PC-9 (cell line): ENCODE data around the gene EVC2. TPM values are rescaled to one million over a fixed set of nuclear protein-coding genes. Genes with fewer than 3 reads are reported as not detected.

Experiments used
- BruUV-seq: library from RNA; stranded (reverse); fragments of 400-500 nt; replicated peaks from 2 replicates; lab custom pipeline; 2021; lab: Mats Ljungman, UMichigan
- CTCF ChIA-PET: fragments of 300-600 bp; sonication (Branson Sonifier 250); formaldehyde crosslinking; loops from one replicate; lab custom pipeline; 2022; ENCODE audit warnings: antibody characterized with exemption; lab: Charles Lee
- POLR2A ChIA-PET: fragments of 300-600 bp; sonication (Branson Sonifier 250); formaldehyde crosslinking; loops from one replicate; lab custom pipeline; 2022; ENCODE audit warnings: antibody characterized with exemption; ENCODE audit not compliant: unreplicated experiment; lab: Charles Lee
- DNase-seq, 2 experiments: peaks; one replicate each; pipeline versions ENCODE4 v3.0.0 to v3.0.0-alpha.2; 2015 to 2022; ENCODE audit warnings: mixed read lengths in 1 of 2
- H2AFZ ChIP-seq: fragments of 200-600 bp; sonication (generic); 2 replicates; pipeline ENCODE4 v1.8.1; 2017; ENCODE audit warnings: antibody characterized with exemption
- H3F3A ChIP-seq: fragments of 200-600 bp; sonication (generic); 2 replicates; pipeline ENCODE4 v1.8.1; 2017; ENCODE audit warnings: antibody characterized with exemption, mild to moderate bottlenecking, low read depth; ENCODE audit not compliant: insufficient read depth
- H3K27ac ChIP-seq: fragments of 200-600 bp; sonication (generic); 2 replicates; pipeline ENCODE4 v1.6.1; 2016; ENCODE audit warnings: mixed run types
- H3K27me3 ChIP-seq: fragments of 200-600 bp; sonication (generic); 2 replicates; pipeline ENCODE4 v1.6.1; 2016; ENCODE audit warnings: low read depth, mixed run types; ENCODE audit not compliant: insufficient read depth
- H3K36me3 ChIP-seq: fragments of 200-600 bp; sonication (generic); 2 replicates; pipeline ENCODE4 v1.6.1; 2016; ENCODE audit warnings: low read depth, mixed run types
- H3K4me1 ChIP-seq: fragments of 200-600 bp; sonication (generic); replicated peaks from 2 replicates; pipeline ENCODE4 v1.6.1; 2016; ENCODE audit warnings: mixed run types; ENCODE audit not compliant: insufficient read depth
- H3K4me2 ChIP-seq: fragments of 200-600 bp; sonication (generic); 2 replicates; pipeline ENCODE4 v1.6.1; 2017; ENCODE audit warnings: mixed run types
- H3K4me3 ChIP-seq: fragments of 200-600 bp; sonication (generic); 2 replicates; pipeline ENCODE4 v1.6.1; 2016; ENCODE audit warnings: mixed run types
- H3K79me2 ChIP-seq: fragments of 200-600 bp; sonication (generic); 2 replicates; pipeline ENCODE4 v1.6.1; 2017; ENCODE audit warnings: low read depth, mixed run types
- H3K9me2 ChIP-seq: fragments of 200-600 bp; sonication (generic); 2 replicates; pipeline ENCODE4 v1.8.1; 2017; ENCODE audit warnings: mild to moderate bottlenecking; ENCODE audit not compliant: insufficient read depth
- H3K9me3 ChIP-seq: fragments of 200-600 bp; sonication (generic); 2 replicates; pipeline ENCODE4 v1.8.1; 2016; ENCODE audit warnings: low read depth; ENCODE audit not compliant: insufficient read depth
- H4K20me1 ChIP-seq: fragments of 200-600 bp; sonication (generic); 2 replicates; pipeline ENCODE4 v1.8.1; 2017; ENCODE audit not compliant: insufficient read depth
- EZH2 ChIP-seq: fragments of 200-600 bp; sonication (generic); IDR thresholded peaks from 2 replicates; pipeline ENCODE4 v1.8.0; 2017; ENCODE audit warnings: antibody characterized with exemption, low read depth
- intact Hi-C: fragments of 100-400 bp; cut with micrococcal nuclease; formaldehyde crosslinking; loops from one replicate; pipeline ENCODE4 v1.10.0; 2022; ENCODE audit not compliant: unreplicated experiment
- total RNA-seq: library from RNA; stranded (reverse); gene quantifications from 2 replicates; pipeline ENCODE4 v1.2.3, GENCODE V29; 2021
- TF ChIP-seq, protein P1 (sequence below): fragments of 200-600 bp; sonication (generic); conservative IDR thresholded peaks from 2 replicates; pipeline ENCODE4 v1.6.1; 2017; ENCODE audit warnings: mixed run types, antibody characterized with exemption, mild to moderate bottlenecking, moderate library complexity

EVC2 gene
- total RNA-seq, 1 experiment from 2014 or later: 1.4 TPM

DNA sequence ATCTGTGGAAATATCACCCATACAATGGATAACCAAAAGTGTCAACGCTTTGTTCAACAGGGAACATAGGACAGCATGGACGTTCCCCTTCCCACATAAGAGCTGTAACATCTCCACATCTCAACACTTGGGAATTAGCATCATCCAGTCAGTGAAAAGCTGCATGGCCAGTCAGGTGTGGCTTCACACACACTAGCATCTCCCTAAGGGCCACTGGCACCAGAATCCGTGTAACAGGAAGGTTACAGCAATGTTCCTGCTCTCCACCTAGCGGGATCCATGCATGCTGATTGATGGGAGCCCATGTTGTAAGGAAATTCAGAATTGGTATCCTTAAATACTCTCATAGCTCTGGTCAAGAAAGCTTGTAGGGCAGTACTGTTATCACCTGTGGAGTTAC is 78.8 kb downstream of the EVC2 start:
- Histone ChIP-seq H3K27me3 (no peaks in the 10 kb centered on the region), H3K9me3 (no peaks in the 10 kb centered on the region), H2AFZ (no peak overlapping the region), H3F3A (no peaks in the 10 kb centered on the region), H3K79me2 (no peaks in the 10 kb centered on the region), H3K4me1 (peaks cover 9% of the 10 kb centered on the region), H4K20me1 (no peaks in the 10 kb centered on the region), H3K9me2 (no peaks in the 10 kb centered on the region), H3K27ac (no peak overlapping the region), H3K4me3 (no peak overlapping the region), H3K36me3 (no peaks in the 10 kb centered on the region), H3K4me2 (no peak overlapping the region)
- ChIA-PET POLR2A (no interaction called here), CTCF (no interaction called here)
- TF ChIP-seq, protein P1, sequence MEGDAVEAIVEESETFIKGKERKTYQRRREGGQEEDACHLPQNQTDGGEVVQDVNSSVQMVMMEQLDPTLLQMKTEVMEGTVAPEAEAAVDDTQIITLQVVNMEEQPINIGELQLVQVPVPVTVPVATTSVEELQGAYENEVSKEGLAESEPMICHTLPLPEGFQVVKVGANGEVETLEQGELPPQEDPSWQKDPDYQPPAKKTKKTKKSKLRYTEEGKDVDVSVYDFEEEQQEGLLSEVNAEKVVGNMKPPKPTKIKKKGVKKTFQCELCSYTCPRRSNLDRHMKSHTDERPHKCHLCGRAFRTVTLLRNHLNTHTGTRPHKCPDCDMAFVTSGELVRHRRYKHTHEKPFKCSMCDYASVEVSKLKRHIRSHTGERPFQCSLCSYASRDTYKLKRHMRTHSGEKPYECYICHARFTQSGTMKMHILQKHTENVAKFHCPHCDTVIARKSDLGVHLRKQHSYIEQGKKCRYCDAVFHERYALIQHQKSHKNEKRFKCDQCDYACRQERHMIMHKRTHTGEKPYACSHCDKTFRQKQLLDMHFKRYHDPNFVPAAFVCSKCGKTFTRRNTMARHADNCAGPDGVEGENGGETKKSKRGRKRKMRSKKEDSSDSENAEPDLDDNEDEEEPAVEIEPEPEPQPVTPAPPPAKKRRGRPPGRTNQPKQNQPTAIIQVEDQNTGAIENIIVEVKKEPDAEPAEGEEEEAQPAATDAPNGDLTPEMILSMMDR: no peak
- TF ChIP-seq EZH2: no peak
- BruUV-seq: no TSS peak
- no peak for DNase-seq
- intact Hi-C loops: no loop called here

DNA sequence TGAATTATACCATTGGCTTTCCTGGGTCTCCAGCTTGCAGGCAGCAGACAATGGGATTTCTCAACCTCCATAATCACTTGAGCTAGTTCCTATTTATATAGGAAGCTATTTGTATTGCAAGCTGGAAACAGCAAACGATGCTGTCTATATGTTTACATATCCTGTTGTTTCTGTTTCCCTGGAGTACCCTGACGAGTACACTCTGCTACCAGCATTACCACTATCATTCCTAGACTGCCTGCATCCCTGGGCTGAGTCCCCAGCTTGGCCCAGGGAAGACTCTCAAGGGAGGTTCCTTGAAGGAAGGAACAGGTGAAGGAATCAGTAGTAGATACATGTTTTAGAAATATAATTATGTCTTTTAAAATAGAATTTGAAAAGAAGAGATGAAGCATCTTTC is 81.4 kb downstream of the EVC2 start:
- H4K20me1 ChIP-seq: no peaks in the 10 kb centered on the region
- H3K4me1 ChIP-seq: no peaks in the 10 kb centered on the region
- no peaks in the 10 kb centered on the region for H3K9me2 ChIP-seq
- TF ChIP-seq EZH2: no peak
- TF ChIP-seq, protein P1: no peak
- no peaks in the 10 kb centered on the region for H3K27me3 ChIP-seq
- ChIA-PET POLR2A (no interaction called here), CTCF (no interaction called here)
- no peak for DNase-seq
- H3K4me2 ChIP-seq: no peak overlapping the region
- no peak overlapping the region for H2AFZ ChIP-seq
- no peaks in the 10 kb centered on the region for H3K79me2 ChIP-seq
- BruUV-seq: no TSS peak
- H3K27ac ChIP-seq: no peak overlapping the region
- intact Hi-C loops: no loop called here
- no peaks in the 10 kb centered on the region for H3K9me3 ChIP-seq
- no peaks in the 10 kb centered on the region for H3F3A ChIP-seq
- no peaks in the 10 kb centered on the region for H3K36me3 ChIP-seq
- no peak overlapping the region for H3K4me3 ChIP-seq

DNA sequence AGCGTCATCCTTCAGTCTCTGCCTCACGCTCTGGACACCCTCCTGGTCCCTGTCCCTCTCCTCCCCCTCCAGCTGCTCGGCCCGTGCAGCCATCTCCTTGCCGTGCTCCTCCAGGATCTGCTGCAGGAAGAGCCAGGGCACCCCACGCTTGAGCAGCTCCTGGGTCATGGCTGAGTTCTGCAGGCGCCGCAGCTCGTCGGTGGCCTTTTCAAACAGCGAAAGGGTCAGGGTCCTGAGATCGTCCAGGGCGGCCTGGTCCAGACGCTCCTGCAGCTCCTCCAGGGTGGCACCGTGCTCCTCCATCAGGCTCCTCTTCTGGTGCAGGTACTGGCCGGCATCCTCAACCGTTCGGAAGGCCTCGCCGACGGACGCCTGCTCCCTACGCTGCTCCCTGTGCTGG is 85.8 kb downstream of the EVC2 start:
- intact Hi-C loops: no loop called here
- CTCF ChIA-PET: no interaction called here
- no peaks in the 10 kb centered on the region for H3K27me3 ChIP-seq
- H3K4me2 ChIP-seq: no peak overlapping the region
- H3K9me3 ChIP-seq: no peaks in the 10 kb centered on the region
- no peaks in the 10 kb centered on the region for H3K36me3 ChIP-seq
- TF ChIP-seq, protein P1: no peak
- TF ChIP-seq EZH2: no peak
- no peaks in the 10 kb centered on the region for H3K79me2 ChIP-seq
- H3K4me3 ChIP-seq: no peak overlapping the region
- no TSS peak for BruUV-seq
- no peak overlapping the region for H2AFZ ChIP-seq
- no peaks in the 10 kb centered on the region for H3K9me2 ChIP-seq
- no peak for DNase-seq
- no peak overlapping the region for H3K27ac ChIP-seq
- no peaks in the 10 kb centered on the region for H3K4me1 ChIP-seq
- H3F3A ChIP-seq: no peaks in the 10 kb centered on the region
- no peaks in the 10 kb centered on the region for H4K20me1 ChIP-seq
- POLR2A ChIA-PET: no interaction called here
